GM12878 (cell line): ENCODE measurements around the gene DENND4C. TPM values are rescaled to one million over a fixed set of nuclear protein-coding genes. Genes with fewer than 3 reads are reported as not detected.

Experiments
- ATAC-seq: fragments of 200-7000 bp; cut with Tn5 transposase; 3 replicates; pipeline ENCODE4 v1.9.1; 2020; ENCODE audit warnings: mild to moderate bottlenecking, moderate library complexity
- BruUV-seq: library from RNA; stranded (reverse); fragments of 400-500 nt; replicated peaks from 2 replicates; lab custom pipeline; 2021; lab: Mats Ljungman, UMichigan
- CTCF ChIA-PET: fragments of 300-600 bp; sonication (Branson Sonifier 250); formaldehyde crosslinking; extraction: SDS; loops from one replicate; lab custom pipeline; 2021; ENCODE audit warnings: inconsistent platforms; lab: Yijun Ruan, JAX
- POLR2A ChIA-PET: fragments of 350-600 bp; formaldehyde crosslinking; extraction: SDS; loops from one replicate; lab custom pipeline; 2021; ENCODE audit warnings: inconsistent platforms; lab: Charles Lee
- RAD21 ChIA-PET: fragments of 300-600 bp; sonication (Branson Sonifier 250); formaldehyde crosslinking; loops from one replicate; lab custom pipeline; 2023; ENCODE audit warnings: antibody characterized with exemption; ENCODE audit not compliant: unreplicated experiment; lab: Charles Lee
- SMC1A ChIA-PET: fragments of 300-600 bp; sonication (Branson Sonifier 250); formaldehyde crosslinking; loops from one replicate; lab custom pipeline; 2023; ENCODE audit not compliant: unreplicated experiment, uncharacterized antibody; lab: Charles Lee
- DNase-seq: peaks from one replicate; pipeline ENCODE4 v3.0.0-alpha.2; 2011; ENCODE audit warnings: low read depth, low spot score
- FAIRE-seq: peaks from 3 replicates; lab custom pipeline; 2011; peaks lifted over from hg19 to GRCh38; lab: Jason Lieb, UNC
- H2AFZ ChIP-seq: 2 replicates; pipeline ENCODE4 v1.6.0; 2011; ENCODE audit warnings: low read depth, low read length, control low read depth; ENCODE audit not compliant: control insufficient read depth
- H3K27ac ChIP-seq: 2 replicates; pipeline ENCODE4 v1.5.1; 2011; ENCODE audit warnings: control low read depth; ENCODE audit not compliant: control insufficient read depth, insufficient read depth
- H3K27me3 ChIP-seq, 2 experiments: replicated peaks in 1 of 2; 2 replicates each; pipeline versions ENCODE4 v1.6.0 to v1.6.1; 2011; ENCODE audit warnings: low read length in 1 of 2; ENCODE audit not compliant: control insufficient read depth in 2 of 2, insufficient read depth in 2 of 2
- H3K36me3 ChIP-seq, 2 experiments: 2 replicates each; pipeline ENCODE4 v1.5.1; 2011; ENCODE audit warnings: low read length in 1 of 2; ENCODE audit not compliant: control insufficient read depth in 2 of 2, insufficient read depth in 2 of 2
- H3K4me1 ChIP-seq: 2 replicates; pipeline ENCODE4 v1.6.1; 2011; ENCODE audit warnings: mild to moderate bottlenecking, low read length, moderate library complexity, mixed read lengths; ENCODE audit not compliant: control insufficient read depth, insufficient read depth
- H3K4me2 ChIP-seq: 2 replicates; pipeline ENCODE4 v1.6.0; 2011; ENCODE audit warnings: control low read depth; ENCODE audit not compliant: control insufficient read depth, insufficient read depth
- H3K4me3 ChIP-seq: fragments of 200-600 bp; sonication (generic); 2 replicates; pipeline ENCODE4 v1.5.1; 2016
- H3K79me2 ChIP-seq: 2 replicates; pipeline ENCODE4 v1.6.0; 2011; ENCODE audit warnings: low read length; ENCODE audit not compliant: control insufficient read depth, insufficient read depth
- H3K9ac ChIP-seq: 2 replicates; pipeline ENCODE4 v1.8.0; 2011; ENCODE audit warnings: low read length, control low read depth, mixed read lengths; ENCODE audit not compliant: control insufficient read depth, insufficient read depth
- H3K9me3 ChIP-seq: replicated peaks from 3 replicates; pipeline ENCODE4 v1.5.1; 2011; ENCODE audit warnings: mild to moderate bottlenecking, low read length; ENCODE audit not compliant: control insufficient read depth, insufficient read depth
- H4K20me1 ChIP-seq: 2 replicates; pipeline ENCODE4 v1.6.0; 2011; ENCODE audit not compliant: control insufficient read depth, insufficient read depth
- BCLAF1 ChIP-seq: fragments of 450-650 bp; IDR thresholded peaks from 2 replicates; pipeline ENCODE4 v1.6.1; 2017; ENCODE audit warnings: antibody characterized with exemption, mild to moderate bottlenecking, moderate library complexity
- BMI1 ChIP-seq: fragments of 450-650 bp; IDR thresholded peaks from 2 replicates; pipeline ENCODE4 v1.6.1; 2016; ENCODE audit warnings: mild to moderate bottlenecking, moderate library complexity, borderline replicate concordance
- CHD4 ChIP-seq: fragments of 200-600 bp; sonication (generic); IDR thresholded peaks from 2 replicates; pipeline ENCODE4 v1.6.1; 2016; ENCODE audit warnings: mild to moderate bottlenecking
- ETV6 ChIP-seq, 2 experiments: fragments of 450-650 bp in 1 of 2; IDR thresholded peaks in 1 of 2; conservative IDR thresholded peaks in 1 of 2; 2 replicates each; pipeline ENCODE4 v1.6.1; 2014; ENCODE audit warnings: antibody characterized with exemption in 1 of 2, borderline replicate concordance in 1 of 2, low read depth in 1 of 2, mild to moderate bottlenecking in 1 of 2, moderate library complexity in 1 of 2
- EZH2 ChIP-seq: IDR thresholded peaks from 2 replicates; pipeline ENCODE4 v1.6.1; 2012; ENCODE audit warnings: low read depth, mild to moderate bottlenecking, control low read depth, inconsistent platforms, low read length, borderline replicate concordance; ENCODE audit not compliant: control insufficient read depth
- IKZF2 ChIP-seq, 2 experiments: fragments of 450-650 bp; IDR thresholded peaks; 2 replicates each; pipeline ENCODE4 v1.6.1; 2017; ENCODE audit warnings: mild to moderate bottlenecking in 2 of 2, moderate library complexity in 2 of 2
- NR2F1 ChIP-seq: fragments of 450-650 bp; conservative IDR thresholded peaks from 2 replicates; pipeline ENCODE4 v1.6.1; 2017; ENCODE audit warnings: mild to moderate bottlenecking
- POU2F2 ChIP-seq: IDR thresholded peaks from 3 replicates; pipeline ENCODE4 v1.6.1; 2011; ENCODE audit warnings: low read depth, mild to moderate bottlenecking, low read length, borderline replicate concordance
- RELA ChIP-seq: fragments of 450-650 bp; IDR thresholded peaks from 2 replicates; pipeline ENCODE4 v1.8.0; 2014; ENCODE audit warnings: borderline replicate concordance; ENCODE audit not compliant: partially characterized antibody
- SREBF2 ChIP-seq: IDR thresholded peaks from 2 replicates; pipeline ENCODE4 v1.6.1; 2012; ENCODE audit warnings: mild to moderate bottlenecking, low read length
- TBL1XR1 ChIP-seq: IDR thresholded peaks from 2 replicates; pipeline ENCODE4 v1.6.1; 2012; ENCODE audit warnings: low read depth, low read length, improper control_type of control experiment
- USF2 ChIP-seq: IDR thresholded peaks from 2 replicates; pipeline ENCODE4 v1.6.1; 2011; ENCODE audit warnings: low read depth, low read length, improper control_type of control experiment, borderline replicate concordance
- YY1 ChIP-seq: IDR thresholded peaks from 2 replicates; pipeline ENCODE4 v1.6.1; 2011; ENCODE audit warnings: low read depth, mild to moderate bottlenecking, low read length
- WGBS: methylation state at CpG from one replicate; pipeline ENCODE4 v1.1.6; 2016; ENCODE audit warnings: low lambda C conversion rate; ENCODE audit not compliant: insufficient replicate concordance, insufficient coverage; ENCODE audit errors: missing lambda C conversion rate; 5-methylcytosine and 5-hydroxymethylcytosine counted together
- in situ Hi-C: fragments of 300-500 bp; cut with MboI; formaldehyde crosslinking; loops from 9 replicates; pipeline ENCODE4 v1.14.3; 2018; ENCODE audit warnings: mixed read lengths
- intact Hi-C: fragments of 100-400 bp; cut with micrococcal nuclease; formaldehyde crosslinking; loops from one replicate; pipeline ENCODE4 v1.14.2; 2022; ENCODE audit not compliant: unreplicated experiment
- polyA plus RNA-seq, 11 experiments: library from polyadenylated mRNA; depleted of rRNA in 4 of 11; unstranded in 6 of 11; stranded (reverse) in 5 of 11; fragments of >200 nt; fragmentation: Nextera tagmentation in 4 of 11; fragmentation: Illumina TruSeq in 1 of 11; extraction: Ambion mirVana in 4 of 11; extraction: Trizol in 1 of 11; gene quantifications; 1 replicate in 1 of 11; 2 replicates in 10 of 11; pipeline versions ENCODE4 v1.2.1 to v1.2.3, GENCODE V29; 2011 to 2016; ENCODE audit warnings: inconsistent platforms in 2 of 11, missing spikeins in 2 of 11, low read depth in 1 of 11
- total RNA-seq, 4 experiments: library from RNA; depleted of rRNA in 3 of 4; stranded (reverse); fragments of >200 nt in 3 of 4; fragmentation: Illumina TruSeq in 1 of 4; extraction: Trizol in 1 of 4; gene quantifications; 2 replicates each; pipeline versions ENCODE4 v1.2.1 to v1.2.3, GENCODE V29; 2013 to 2021

DENND4C gene
- total and polyA plus RNA-seq, 10 of the 15 experiments (the other 5 are each of a cell fraction or from before 2014, with no cell fraction given): 8.2 to 49.3 (median 24.7) TPM

- no peak overlapping the region for H2AFZ ChIP-seq
- in situ Hi-C loops: no loop called here
These were observed 9.2 kb upstream of the DENND4C start for GRCh38 chr9:19221326-19221725.

More at GRCh38 chr9:19221326-19221725, 9.2 kb upstream of the DENND4C start:
- ChIA-PET SMC1A (interaction anchor here (1.5 kb wide), 2 partner anchors 9 to 237 kb away, joined by 3 read pairs; no protein-coding TSS in a partner anchor), RAD21 (no interaction called here), CTCF (no interaction called here), POLR2A (interaction anchor here (0.6 kb wide), 1 partner anchor 16 kb away, joined by 4 read pairs; no protein-coding TSS in a partner anchor)
- no peaks in the 10 kb centered on the region for H3K27me3 ChIP-seq
- no peak overlapping the region for H3K27ac ChIP-seq
- no peak overlapping the region for H3K4me3 ChIP-seq
- H3K9ac ChIP-seq: no peak overlapping the region
- no peaks in the 10 kb centered on the region for H3K4me1 ChIP-seq
- FAIRE-seq (no peak), DNase-seq (no peak), ATAC-seq (no peak)
- H3K36me3 ChIP-seq: no peaks in the 10 kb centered on the region
- H3K4me2 ChIP-seq: no peak overlapping the region
- WGBS: 66% methylated on average over 10 of the region's 10 CpGs
- intact Hi-C loops: no loop called here
- H3K79me2 ChIP-seq: no peaks in the 10 kb centered on the region
- no peaks in the 10 kb centered on the region for H4K20me1 ChIP-seq
- H3K9me3 ChIP-seq: no peaks in the 10 kb centered on the region
- TF ChIP-seq SREBF2: no peak
- no peak for TF ChIP-seq YY1
- TF ChIP-seq USF2: no peak
- no peak for TF ChIP-seq BMI1
- TF ChIP-seq TBL1XR1: no peak
- TF ChIP-seq RELA: no peak
- no peak for TF ChIP-seq BCLAF1
- TF ChIP-seq ETV6 (conservative IDR thresholded peaks at IDR 0.05 in 1 of 2, IDR thresholded peaks at IDR 0.05 in 1 of 2; ENCODE audit: borderline replicate concordance in 1 of 2, low read depth in 1 of 2): no peak
- TF ChIP-seq EZH2: no peak
- no peak for TF ChIP-seq IKZF2 (IDR thresholded peaks at IDR 0.05)
- TF ChIP-seq NR2F1: no peak
- no peak for TF ChIP-seq POU2F2
- TF ChIP-seq CHD4: no peak
- no TSS peak for BruUV-seq
